ENCODE results near the gene NCOA5. TPM values are rescaled to one million over a fixed set of nuclear protein-coding genes. Genes with fewer than 3 reads are reported as not detected.
"Not testable (repeated sequence)": the region's sequence is repeated elsewhere in the genome, so short reads cannot be mapped to it uniquely, and the experiment has no call there.

Gene NCOA5
- total RNA-seq, 4 donors from 2014 or later, result 17.4 to 36.8 (median 29.9) TPM

- DNase-seq (ENCODE audit: extremely low spot score), result no peak
- Histone ChIP-seq H3K36me3 (no peaks in the 10 kb centered on the region), H3K4me1 (peaks cover 0 to 9% (median 5%) of the 10 kb centered on the region in 4 donors), H3K27ac (replicated peaks in 1 of 4) (no peak overlapping the region), H3K9me3 (no peaks in the 10 kb centered on the region), H3K4me3 (no peak overlapping the region), H3K27me3 (peaks cover 0 to 80% (median 13%) of the 10 kb centered on the region in 4 donors)
- intact Hi-C loops (cut with DNase I), result no loop called here
- WGBS, result 70% methylated on average over 3 of the region's 3 CpGs
- TF ChIP-seq EP300 (IDR thresholded peaks at IDR 0.05) (no peak), POLR2A (IDR thresholded peaks at IDR 0.05; ENCODE audit: low read depth) (no peak), CTCF (IDR thresholded peaks at IDR 0.05) (no peak), POLR2AphosphoS5 (IDR thresholded peaks at IDR 0.05) (no peak)
These were observed 14.5 kb upstream of the NCOA5 start for GRCh38 chr20:46104262-46104661.

- no peak for DNase-seq (ENCODE audit: extremely low spot score)
- no peak for TF ChIP-seq POLR2A (IDR thresholded peaks at IDR 0.05; ENCODE audit: low read depth)
- TF ChIP-seq CTCF (IDR thresholded peaks at IDR 0.05), result no peak
- no peak for TF ChIP-seq POLR2AphosphoS5 (IDR thresholded peaks at IDR 0.05)
- TF ChIP-seq EP300 (IDR thresholded peaks at IDR 0.05), result no peak
- WGBS, result 77% methylated on average over 3 of the region's 3 CpGs
These were observed 13.2 kb upstream of the NCOA5 start for GRCh38 chr20:46102940-46103339.

GRCh38 chr20:46101957-46102356, 12.2 kb upstream of the NCOA5 start:
- Histone ChIP-seq H3K9me3 (no peaks in the 10 kb centered on the region), H3K27me3 (peaks cover 0 to 73% (median 14%) of the 10 kb centered on the region in 4 donors), H3K4me3 (no peak overlapping the region), H3K36me3 (no peaks in the 10 kb centered on the region), H3K4me1 (peaks cover 0 to 10% (median 5%) of the 10 kb centered on the region in 4 donors), H3K27ac (replicated peaks in 1 of 4) (no peak overlapping the region)
- TF ChIP-seq EP300 (IDR thresholded peaks at IDR 0.05) (no peak), POLR2AphosphoS5 (IDR thresholded peaks at IDR 0.05) (no peak), POLR2A (IDR thresholded peaks at IDR 0.05; ENCODE audit: low read depth) (no peak), CTCF (IDR thresholded peaks at IDR 0.05) (no peak)
- WGBS, result 80% methylated on average over 3 of the region's 3 CpGs
- intact Hi-C loops (cut with DNase I), result no loop called here
- DNase-seq (ENCODE audit: extremely low spot score), result no peak

More at GRCh38 chr20:46102940-46103339, 13.2 kb upstream of the NCOA5 start:
- Histone ChIP-seq H3K9me3 (no peaks in the 10 kb centered on the region), H3K36me3 (no peaks in the 10 kb centered on the region), H3K4me1 (peaks cover 0 to 10% (median 5%) of the 10 kb centered on the region in 4 donors), H3K27me3 (peaks cover 0 to 74% (median 14%) of the 10 kb centered on the region in 4 donors), H3K27ac (replicated peaks in 1 of 4) (no peak overlapping the region), H3K4me3 (no peak overlapping the region)
- intact Hi-C loops (cut with DNase I), result no loop called here

GRCh38 chr20:46100988-46101387, 11.2 kb upstream of the NCOA5 start:
- no peaks in the 10 kb centered on the region for H3K9me3 ChIP-seq
- WGBS, result 78% methylated on average over 5 of the region's 5 CpGs
- no peak for DNase-seq (ENCODE audit: extremely low spot score)
- no peaks in the 10 kb centered on the region for H3K36me3 ChIP-seq
- no peak overlapping the region for H3K4me3 ChIP-seq
- TF ChIP-seq POLR2A (IDR thresholded peaks at IDR 0.05; ENCODE audit: low read depth) (no peak), CTCF (IDR thresholded peaks at IDR 0.05) (no peak), EP300 (IDR thresholded peaks at IDR 0.05) (no peak), POLR2AphosphoS5 (IDR thresholded peaks at IDR 0.05) (no peak)
- peaks cover 0 to 10% (median 5%) of the 10 kb centered on the region in 4 donors for H3K4me1 ChIP-seq
- intact Hi-C loops (cut with DNase I), result no loop called here
- H3K27me3 ChIP-seq, result peaks cover 0 to 70% (median 14%) of the 10 kb centered on the region in 4 donors
- no peak overlapping the region for H3K27ac ChIP-seq (replicated peaks in 1 of 4)

GRCh38 chr20:46100444-46100843, 10.7 kb upstream of the NCOA5 start:
- 82% methylated on average over 7 of the region's 7 CpGs for WGBS
- H3K4me3 ChIP-seq; H3K36me3 ChIP-seq; H3K4me1 ChIP-seq; DNase-seq (ENCODE audit: extremely low spot score); H3K27ac ChIP-seq (replicated peaks in 1 of 4); intact Hi-C loops (cut with DNase I); H3K9me3 ChIP-seq: not testable (repeated sequence)
- H3K27me3 ChIP-seq, result peaks cover 0 to 66% (median 11%) of the 10 kb centered on the region in 4 donors
